Smooth muscle cell (in vitro differentiated cells): ENCODE results near the gene SLC25A21. TPM values are rescaled to one million over a fixed set of nuclear protein-coding genes. Genes with fewer than 3 reads are reported as not detected.

Experiments
- DNase-seq: peaks from one replicate; lab custom pipeline; 2025; ENCODE audit not compliant: unreplicated experiment; lab: John Stamatoyannopoulos, UW
- H2AFZ ChIP-seq: fragments of 200-600 bp; sonication (generic); 2 replicates; pipeline ENCODE4 v1.6.0; 2016; ENCODE audit warnings: antibody characterized with exemption, low read depth, mild to moderate bottlenecking
- H3F3A ChIP-seq: fragments of 200-600 bp; sonication (generic); 2 replicates; pipeline ENCODE4 v1.6.0; 2017; ENCODE audit warnings: antibody characterized with exemption, low read depth
- H3K27ac ChIP-seq: fragments of 200-600 bp; sonication (generic); 2 replicates; pipeline ENCODE4 v1.5.1; 2016; ENCODE audit warnings: low read depth, mild to moderate bottlenecking
- H3K27me3 ChIP-seq: fragments of 200-600 bp; sonication (generic); 2 replicates; pipeline ENCODE4 v1.6.1; 2016; ENCODE audit warnings: low read depth, mild to moderate bottlenecking
- H3K36me3 ChIP-seq: fragments of 200-600 bp; sonication (generic); 2 replicates; pipeline ENCODE4 v1.5.1; 2016; ENCODE audit warnings: low read depth
- H3K4me1 ChIP-seq: fragments of 200-600 bp; sonication (generic); 2 replicates; pipeline ENCODE4 v1.5.1; 2016; ENCODE audit warnings: low read depth
- H3K4me2 ChIP-seq: fragments of 200-600 bp; sonication (generic); 2 replicates; pipeline ENCODE4 v1.6.0; 2016; ENCODE audit warnings: mild to moderate bottlenecking
- H3K4me3 ChIP-seq: fragments of 200-600 bp; sonication (generic); 2 replicates; pipeline ENCODE4 v1.5.1; 2016; ENCODE audit warnings: mild to moderate bottlenecking
- H3K79me2 ChIP-seq: fragments of 200-600 bp; sonication (generic); 2 replicates; pipeline ENCODE4 v1.6.0; 2016; ENCODE audit warnings: low read depth, mild to moderate bottlenecking
- H3K9ac ChIP-seq: fragments of 200-600 bp; sonication (generic); 2 replicates; pipeline ENCODE4 v1.6.0; 2016; ENCODE audit warnings: low read depth
- H3K9me3 ChIP-seq: fragments of 200-600 bp; sonication (generic); replicated peaks from 2 replicates; pipeline ENCODE4 v1.5.1; 2016; ENCODE audit warnings: low read depth
- H4K20me1 ChIP-seq: fragments of 200-600 bp; sonication (generic); 2 replicates; pipeline ENCODE4 v1.6.0; 2016; ENCODE audit warnings: low read depth
- CTCF ChIP-seq: fragments of 200-600 bp; sonication (generic); IDR thresholded peaks from 2 replicates; pipeline ENCODE4 v1.5.1; 2017; ENCODE audit warnings: borderline replicate concordance, mild to moderate bottlenecking, antibody characterized with exemption; ENCODE audit not compliant: insufficient read depth, poor library complexity, severe bottlenecking
- WGBS: methylation state at CpG from one replicate; pipeline ENCODE4 v1.1.7; 2016; ENCODE audit warnings: low lambda C conversion rate; 5-methylcytosine and 5-hydroxymethylcytosine counted together
- polyA plus RNA-seq: library from polyadenylated mRNA; unstranded; fragments of >200 nt; fragmentation: Nextera tagmentation; extraction: Ambion mirVana; gene quantifications from 2 replicates; pipeline ENCODE4 v1.2.1, GENCODE V29; 2016
- total RNA-seq: library from RNA; depleted of rRNA; stranded (reverse); fragments of >200 nt; gene quantifications from 2 replicates; pipeline ENCODE4 v1.2.3, GENCODE V29; 2014

SLC25A21 gene
- total and polyA plus RNA-seq, 2 experiments from 2014 or later = 1.1 TPM; not detected in 1

- H3F3A ChIP-seq = no peaks in the 10 kb centered on the region
- no peak overlapping the region for H3K4me2 ChIP-seq
- H3K36me3 ChIP-seq = no peaks in the 10 kb centered on the region
- H3K9ac ChIP-seq = no peak overlapping the region
- no peaks in the 10 kb centered on the region for H3K4me1 ChIP-seq
- no peaks in the 10 kb centered on the region for H3K79me2 ChIP-seq
- H3K9me3 ChIP-seq = no peaks in the 10 kb centered on the region
- no peak overlapping the region for H3K27ac ChIP-seq
- 95% methylated on average over 1 of the region's 1 CpG for WGBS
- no peak for TF ChIP-seq CTCF
- H3K27me3 ChIP-seq = no peaks in the 10 kb centered on the region
- no peak overlapping the region for H3K4me3 ChIP-seq
- H4K20me1 ChIP-seq = no peaks in the 10 kb centered on the region
- DNase-seq = no peak
- no peak overlapping the region for H2AFZ ChIP-seq
These were observed 57.0 kb downstream of the SLC25A21 start for GRCh38 chr14:37115406-37115805.

GRCh38 chr14:37114559-37114958 is 57.8 kb downstream of the SLC25A21 start:
- no peak overlapping the region for H3K4me3 ChIP-seq
- H2AFZ ChIP-seq = no peak overlapping the region
- no peaks in the 10 kb centered on the region for H3K9me3 ChIP-seq
- H3K79me2 ChIP-seq = no peaks in the 10 kb centered on the region
- no peak overlapping the region for H3K27ac ChIP-seq
- no peaks in the 10 kb centered on the region for H3K36me3 ChIP-seq
- H3K27me3 ChIP-seq = no peaks in the 10 kb centered on the region
- no peak for DNase-seq
- H3K4me1 ChIP-seq = no peaks in the 10 kb centered on the region
- no peaks in the 10 kb centered on the region for H3F3A ChIP-seq
- no peaks in the 10 kb centered on the region for H4K20me1 ChIP-seq
- no peak overlapping the region for H3K9ac ChIP-seq
- no peak overlapping the region for H3K4me2 ChIP-seq
- 92% methylated on average over 3 of the region's 3 CpGs for WGBS
- TF ChIP-seq CTCF = no peak

DNA sequence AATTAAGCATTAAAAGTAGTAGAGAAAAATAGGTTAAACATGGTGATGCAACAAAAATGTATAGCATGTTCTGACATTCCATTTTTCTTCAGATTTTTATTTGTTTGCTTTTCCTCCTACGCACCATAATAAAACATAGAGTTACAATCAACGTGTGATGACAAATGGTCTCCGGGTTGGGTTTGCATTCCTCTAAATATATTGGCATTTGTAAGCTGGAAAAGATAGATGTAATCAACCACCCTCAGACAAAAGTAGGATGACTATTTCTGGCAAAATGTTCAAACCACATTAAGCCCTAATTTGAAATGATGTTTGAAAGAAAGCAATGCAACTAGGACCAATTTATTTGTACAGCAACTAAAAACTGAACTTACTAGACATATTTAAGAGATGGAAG is 58.4 kb downstream of the SLC25A21 start:
- Histone ChIP-seq H3K27me3 (no peaks in the 10 kb centered on the region), H3K36me3 (no peaks in the 10 kb centered on the region), H3K9me3 (no peaks in the 10 kb centered on the region), H3K79me2 (no peaks in the 10 kb centered on the region), H3K4me3 (no peak overlapping the region), H4K20me1 (no peaks in the 10 kb centered on the region), H3K9ac (no peak overlapping the region), H2AFZ (no peak overlapping the region), H3K27ac (no peak overlapping the region), H3K4me2 (no peak overlapping the region), H3K4me1 (no peaks in the 10 kb centered on the region), H3F3A (no peaks in the 10 kb centered on the region)
- no peak for TF ChIP-seq CTCF
- DNase-seq = no peak
- whole genome bisulfite sequencing = 74% methylated on average over 3 of the region's 3 CpGs

- no peak overlapping the region for H3K27ac ChIP-seq
- no peak overlapping the region for H3K9ac ChIP-seq
- H2AFZ ChIP-seq = no peak overlapping the region
- H3K9me3 ChIP-seq = no peaks in the 10 kb centered on the region
- DNase-seq = no peak
- no peak for TF ChIP-seq CTCF
- no peaks in the 10 kb centered on the region for H3K36me3 ChIP-seq
- H3K4me1 ChIP-seq = no peaks in the 10 kb centered on the region
- no peak overlapping the region for H3K4me2 ChIP-seq
- no peak overlapping the region for H3K4me3 ChIP-seq
- H3F3A ChIP-seq = no peaks in the 10 kb centered on the region
- 91% methylated on average over 2 of the region's 2 CpGs for WGBS
- no peaks in the 10 kb centered on the region for H3K27me3 ChIP-seq
- H3K79me2 ChIP-seq = no peaks in the 10 kb centered on the region
- no peaks in the 10 kb centered on the region for H4K20me1 ChIP-seq
These were observed 74.3 kb downstream of the SLC25A21 start for GRCh38 chr14:37098132-37098531.
